Measurements from ENCODE around the gene ZNF835. TPM values are rescaled to one million over a fixed set of nuclear protein-coding genes. Genes with fewer than 3 reads are reported as not detected.

The ZNF835 gene
- total and polyA plus RNA-seq, 2 of the 13 experiments (the other 11 are each of a cell fraction or from before 2014, with no cell fraction given): not detected

DNA sequence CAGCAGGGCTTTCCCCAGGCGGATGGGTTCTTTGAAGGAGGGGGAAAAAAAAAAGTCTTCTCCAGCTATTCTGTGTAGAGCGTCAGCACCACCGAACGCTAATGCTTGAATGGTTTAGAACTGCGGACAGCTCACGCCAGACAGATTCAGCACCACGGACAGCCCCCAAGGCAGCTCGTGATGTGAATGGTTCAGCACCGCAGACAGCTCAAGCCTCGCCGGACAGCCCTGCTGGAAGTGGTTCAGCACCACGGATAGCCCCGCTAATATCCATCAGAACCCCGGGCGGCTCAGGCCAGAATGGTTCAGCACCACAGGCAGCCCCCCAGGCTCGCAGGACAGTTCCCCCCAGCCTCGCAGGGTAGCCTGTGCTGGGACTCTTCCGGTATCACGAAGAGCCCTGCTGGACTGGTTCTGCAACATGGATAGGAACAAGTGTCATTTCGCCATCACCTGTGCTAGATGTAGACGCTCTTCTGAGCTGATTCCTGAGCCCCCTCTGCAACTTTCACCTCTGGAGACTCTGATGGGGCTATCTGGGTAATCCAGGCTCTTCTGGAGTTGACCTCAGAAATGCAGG lies 33.5 kb downstream of the ZNF835 start (continued):
- TF ChIP-seq, protein P1, sequence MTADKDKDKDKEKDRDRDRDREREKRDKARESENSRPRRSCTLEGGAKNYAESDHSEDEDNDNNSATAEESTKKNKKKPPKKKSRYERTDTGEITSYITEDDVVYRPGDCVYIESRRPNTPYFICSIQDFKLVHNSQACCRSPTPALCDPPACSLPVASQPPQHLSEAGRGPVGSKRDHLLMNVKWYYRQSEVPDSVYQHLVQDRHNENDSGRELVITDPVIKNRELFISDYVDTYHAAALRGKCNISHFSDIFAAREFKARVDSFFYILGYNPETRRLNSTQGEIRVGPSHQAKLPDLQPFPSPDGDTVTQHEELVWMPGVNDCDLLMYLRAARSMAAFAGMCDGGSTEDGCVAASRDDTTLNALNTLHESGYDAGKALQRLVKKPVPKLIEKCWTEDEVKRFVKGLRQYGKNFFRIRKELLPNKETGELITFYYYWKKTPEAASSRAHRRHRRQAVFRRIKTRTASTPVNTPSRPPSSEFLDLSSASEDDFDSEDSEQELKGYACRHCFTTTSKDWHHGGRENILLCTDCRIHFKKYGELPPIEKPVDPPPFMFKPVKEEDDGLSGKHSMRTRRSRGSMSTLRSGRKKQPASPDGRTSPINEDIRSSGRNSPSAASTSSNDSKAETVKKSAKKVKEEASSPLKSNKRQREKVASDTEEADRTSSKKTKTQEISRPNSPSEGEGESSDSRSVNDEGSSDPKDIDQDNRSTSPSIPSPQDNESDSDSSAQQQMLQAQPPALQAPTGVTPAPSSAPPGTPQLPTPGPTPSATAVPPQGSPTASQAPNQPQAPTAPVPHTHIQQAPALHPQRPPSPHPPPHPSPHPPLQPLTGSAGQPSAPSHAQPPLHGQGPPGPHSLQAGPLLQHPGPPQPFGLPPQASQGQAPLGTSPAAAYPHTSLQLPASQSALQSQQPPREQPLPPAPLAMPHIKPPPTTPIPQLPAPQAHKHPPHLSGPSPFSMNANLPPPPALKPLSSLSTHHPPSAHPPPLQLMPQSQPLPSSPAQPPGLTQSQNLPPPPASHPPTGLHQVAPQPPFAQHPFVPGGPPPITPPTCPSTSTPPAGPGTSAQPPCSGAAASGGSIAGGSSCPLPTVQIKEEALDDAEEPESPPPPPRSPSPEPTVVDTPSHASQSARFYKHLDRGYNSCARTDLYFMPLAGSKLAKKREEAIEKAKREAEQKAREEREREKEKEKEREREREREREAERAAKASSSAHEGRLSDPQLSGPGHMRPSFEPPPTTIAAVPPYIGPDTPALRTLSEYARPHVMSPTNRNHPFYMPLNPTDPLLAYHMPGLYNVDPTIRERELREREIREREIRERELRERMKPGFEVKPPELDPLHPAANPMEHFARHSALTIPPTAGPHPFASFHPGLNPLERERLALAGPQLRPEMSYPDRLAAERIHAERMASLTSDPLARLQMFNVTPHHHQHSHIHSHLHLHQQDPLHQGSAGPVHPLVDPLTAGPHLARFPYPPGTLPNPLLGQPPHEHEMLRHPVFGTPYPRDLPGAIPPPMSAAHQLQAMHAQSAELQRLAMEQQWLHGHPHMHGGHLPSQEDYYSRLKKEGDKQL (CRISPR knock-in tag; IDR thresholded peaks at IDR 0.05; ENCODE audit: low read depth): peak; percentile 92
- TF ChIP-seq, protein P2, sequence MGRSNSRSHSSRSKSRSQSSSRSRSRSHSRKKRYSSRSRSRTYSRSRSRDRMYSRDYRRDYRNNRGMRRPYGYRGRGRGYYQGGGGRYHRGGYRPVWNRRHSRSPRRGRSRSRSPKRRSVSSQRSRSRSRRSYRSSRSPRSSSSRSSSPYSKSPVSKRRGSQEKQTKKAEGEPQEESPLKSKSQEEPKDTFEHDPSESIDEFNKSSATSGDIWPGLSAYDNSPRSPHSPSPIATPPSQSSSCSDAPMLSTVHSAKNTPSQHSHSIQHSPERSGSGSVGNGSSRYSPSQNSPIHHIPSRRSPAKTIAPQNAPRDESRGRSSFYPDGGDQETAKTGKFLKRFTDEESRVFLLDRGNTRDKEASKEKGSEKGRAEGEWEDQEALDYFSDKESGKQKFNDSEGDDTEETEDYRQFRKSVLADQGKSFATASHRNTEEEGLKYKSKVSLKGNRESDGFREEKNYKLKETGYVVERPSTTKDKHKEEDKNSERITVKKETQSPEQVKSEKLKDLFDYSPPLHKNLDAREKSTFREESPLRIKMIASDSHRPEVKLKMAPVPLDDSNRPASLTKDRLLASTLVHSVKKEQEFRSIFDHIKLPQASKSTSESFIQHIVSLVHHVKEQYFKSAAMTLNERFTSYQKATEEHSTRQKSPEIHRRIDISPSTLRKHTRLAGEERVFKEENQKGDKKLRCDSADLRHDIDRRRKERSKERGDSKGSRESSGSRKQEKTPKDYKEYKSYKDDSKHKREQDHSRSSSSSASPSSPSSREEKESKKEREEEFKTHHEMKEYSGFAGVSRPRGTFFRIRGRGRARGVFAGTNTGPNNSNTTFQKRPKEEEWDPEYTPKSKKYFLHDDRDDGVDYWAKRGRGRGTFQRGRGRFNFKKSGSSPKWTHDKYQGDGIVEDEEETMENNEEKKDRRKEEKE (IDR thresholded peaks at IDR 0.05): no peak
- TF ChIP-seq, protein P3, sequence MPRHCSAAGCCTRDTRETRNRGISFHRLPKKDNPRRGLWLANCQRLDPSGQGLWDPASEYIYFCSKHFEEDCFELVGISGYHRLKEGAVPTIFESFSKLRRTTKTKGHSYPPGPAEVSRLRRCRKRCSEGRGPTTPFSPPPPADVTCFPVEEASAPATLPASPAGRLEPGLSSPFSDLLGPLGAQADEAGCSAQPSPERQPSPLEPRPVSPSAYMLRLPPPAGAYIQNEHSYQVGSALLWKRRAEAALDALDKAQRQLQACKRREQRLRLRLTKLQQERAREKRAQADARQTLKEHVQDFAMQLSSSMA (CRISPR knock-in tag; IDR thresholded peaks at IDR 0.05): peak; percentile 98
- TF ChIP-seq, protein P4, sequence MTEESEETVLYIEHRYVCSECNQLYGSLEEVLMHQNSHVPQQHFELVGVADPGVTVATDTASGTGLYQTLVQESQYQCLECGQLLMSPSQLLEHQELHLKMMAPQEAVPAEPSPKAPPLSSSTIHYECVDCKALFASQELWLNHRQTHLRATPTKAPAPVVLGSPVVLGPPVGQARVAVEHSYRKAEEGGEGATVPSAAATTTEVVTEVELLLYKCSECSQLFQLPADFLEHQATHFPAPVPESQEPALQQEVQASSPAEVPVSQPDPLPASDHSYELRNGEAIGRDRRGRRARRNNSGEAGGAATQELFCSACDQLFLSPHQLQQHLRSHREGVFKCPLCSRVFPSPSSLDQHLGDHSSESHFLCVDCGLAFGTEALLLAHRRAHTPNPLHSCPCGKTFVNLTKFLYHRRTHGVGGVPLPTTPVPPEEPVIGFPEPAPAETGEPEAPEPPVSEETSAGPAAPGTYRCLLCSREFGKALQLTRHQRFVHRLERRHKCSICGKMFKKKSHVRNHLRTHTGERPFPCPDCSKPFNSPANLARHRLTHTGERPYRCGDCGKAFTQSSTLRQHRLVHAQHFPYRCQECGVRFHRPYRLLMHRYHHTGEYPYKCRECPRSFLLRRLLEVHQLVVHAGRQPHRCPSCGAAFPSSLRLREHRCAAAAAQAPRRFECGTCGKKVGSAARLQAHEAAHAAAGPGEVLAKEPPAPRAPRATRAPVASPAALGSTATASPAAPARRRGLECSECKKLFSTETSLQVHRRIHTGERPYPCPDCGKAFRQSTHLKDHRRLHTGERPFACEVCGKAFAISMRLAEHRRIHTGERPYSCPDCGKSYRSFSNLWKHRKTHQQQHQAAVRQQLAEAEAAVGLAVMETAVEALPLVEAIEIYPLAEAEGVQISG (CRISPR knock-in tag; IDR thresholded peaks at IDR 0.05): peak; percentile 96
- TF ChIP-seq KDM1A (CRISPR knock-in tag; IDR thresholded peaks at IDR 0.05) (no peak), STAG1 (CRISPR knock-in tag; IDR thresholded peaks at IDR 0.05) (peak; percentile 49), PCBP2 (optimal IDR thresholded peaks at IDR 0.05; ENCODE audit: low read depth, low read length, poor library complexity, severe bottlenecking) (no peak), GTF2F1 (IDR thresholded peaks at IDR 0.05; ENCODE audit: low read length) (no peak), RORA (CRISPR knock-in tag; IDR thresholded peaks at IDR 0.05) (peak; percentile 97), SETDB1 (CRISPR knock-in tag; IDR thresholded peaks at IDR 0.05; ENCODE audit: borderline replicate concordance) (peak; percentile 79; the same call in 1 of the 2 replicates)
- TF ChIP-seq, protein P5, sequence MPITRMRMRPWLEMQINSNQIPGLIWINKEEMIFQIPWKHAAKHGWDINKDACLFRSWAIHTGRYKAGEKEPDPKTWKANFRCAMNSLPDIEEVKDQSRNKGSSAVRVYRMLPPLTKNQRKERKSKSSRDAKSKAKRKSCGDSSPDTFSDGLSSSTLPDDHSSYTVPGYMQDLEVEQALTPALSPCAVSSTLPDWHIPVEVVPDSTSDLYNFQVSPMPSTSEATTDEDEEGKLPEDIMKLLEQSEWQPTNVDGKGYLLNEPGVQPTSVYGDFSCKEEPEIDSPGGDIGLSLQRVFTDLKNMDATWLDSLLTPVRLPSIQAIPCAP (CRISPR knock-in tag; IDR thresholded peaks at IDR 0.05; ENCODE audit: low read depth): peak; percentile 98
- TF ChIP-seq, protein P6, sequence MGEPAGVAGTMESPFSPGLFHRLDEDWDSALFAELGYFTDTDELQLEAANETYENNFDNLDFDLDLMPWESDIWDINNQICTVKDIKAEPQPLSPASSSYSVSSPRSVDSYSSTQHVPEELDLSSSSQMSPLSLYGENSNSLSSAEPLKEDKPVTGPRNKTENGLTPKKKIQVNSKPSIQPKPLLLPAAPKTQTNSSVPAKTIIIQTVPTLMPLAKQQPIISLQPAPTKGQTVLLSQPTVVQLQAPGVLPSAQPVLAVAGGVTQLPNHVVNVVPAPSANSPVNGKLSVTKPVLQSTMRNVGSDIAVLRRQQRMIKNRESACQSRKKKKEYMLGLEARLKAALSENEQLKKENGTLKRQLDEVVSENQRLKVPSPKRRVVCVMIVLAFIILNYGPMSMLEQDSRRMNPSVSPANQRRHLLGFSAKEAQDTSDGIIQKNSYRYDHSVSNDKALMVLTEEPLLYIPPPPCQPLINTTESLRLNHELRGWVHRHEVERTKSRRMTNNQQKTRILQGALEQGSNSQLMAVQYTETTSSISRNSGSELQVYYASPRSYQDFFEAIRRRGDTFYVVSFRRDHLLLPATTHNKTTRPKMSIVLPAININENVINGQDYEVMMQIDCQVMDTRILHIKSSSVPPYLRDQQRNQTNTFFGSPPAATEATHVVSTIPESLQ (CRISPR knock-in tag; conservative IDR thresholded peaks at IDR 0.05): peak; percentile 100
